Stimulated activated CD8-positive, alpha-beta memory T cell treated with anti-CD3 and anti-CD28 coated beads, Interleukin-2, amount 100 ng/mL, for 1 hour (primary cell): ENCODE results near the gene RANBP6.
"Not testable (repeated sequence)": the region's sequence is repeated elsewhere in the genome, so short reads cannot be mapped to it uniquely, and the experiment has no call there.

ENCODE experiments used
- DNase-seq, 2 donors: peaks; one replicate each; pipeline ENCODE4 v3.0.0-alpha.2; 2020; ENCODE audit warnings: low read depth in 2 of 2

Gene RANBP6

DNA sequence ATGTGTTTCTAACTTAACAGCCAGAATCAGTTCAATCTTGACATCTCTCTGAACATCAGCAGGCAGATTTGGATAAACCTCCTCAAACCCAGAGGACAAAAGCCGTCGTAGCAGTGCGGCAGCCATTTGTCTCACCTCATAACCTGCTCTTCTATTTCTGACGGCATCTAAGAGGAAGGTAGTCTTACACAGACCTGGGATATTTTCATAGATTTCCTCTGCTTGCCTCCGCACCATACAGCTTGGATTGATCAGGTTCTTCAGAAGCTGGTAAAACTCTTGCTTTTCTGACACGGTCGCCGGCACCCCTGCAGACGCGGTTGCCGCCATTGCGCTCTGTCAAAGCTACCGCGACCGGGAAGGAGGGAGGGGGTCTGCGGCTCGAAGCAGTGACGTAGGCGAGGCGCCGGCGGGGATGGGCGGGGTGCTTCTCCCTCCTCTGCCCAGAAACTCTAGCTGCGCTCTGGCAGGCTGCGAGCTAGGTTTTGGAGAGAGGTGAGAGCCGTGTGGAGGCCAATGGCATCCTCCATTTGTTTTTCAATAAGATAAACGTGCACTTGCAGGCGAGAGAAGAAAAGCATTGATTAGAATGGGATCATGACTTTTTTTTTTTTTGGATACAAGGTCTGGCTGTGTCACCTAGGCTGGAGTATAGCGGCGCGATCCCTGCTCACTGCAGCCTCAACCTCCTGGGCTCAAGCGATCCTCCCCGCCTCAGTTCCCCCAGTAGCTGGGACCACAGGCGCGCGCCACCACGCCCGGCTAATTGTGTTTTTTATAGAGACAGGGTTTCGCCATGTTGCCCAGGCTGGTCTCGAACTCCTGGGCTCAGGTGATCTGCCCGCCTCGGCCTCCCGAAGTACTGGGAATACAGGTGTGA is at the start of gene RANBP6:
Gene RANBP6, minus strand, starts transcription at position 347 of the 880 bp plus-strand sequence. Its CDS starts 17 bp downstream, at position 330.
- DNase-seq: peak; percentile 80 to 85

- DNase-seq: not testable (repeated sequence)
Measured at GRCh38 chr9:6063146-6063545, 47.7 kb upstream of the RANBP6 start.

DNA sequence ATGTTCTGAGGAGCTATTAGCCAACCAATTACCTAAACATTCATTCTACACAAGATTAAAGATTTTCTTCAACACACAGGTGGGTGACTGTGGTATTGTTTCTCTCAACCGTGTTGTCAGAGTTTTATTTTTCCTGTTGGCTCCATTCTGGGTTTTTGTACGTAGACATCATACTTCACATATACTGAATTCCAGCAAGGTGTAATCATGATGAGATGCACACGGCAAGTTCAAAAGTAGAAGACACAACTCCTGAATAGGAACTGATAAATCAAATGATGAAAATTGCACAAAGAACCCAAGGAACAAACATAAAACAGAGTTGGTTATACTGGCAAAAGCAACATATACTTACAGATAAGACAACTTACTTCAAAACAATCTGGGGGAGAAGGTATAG is 40.2 kb upstream of the RANBP6 start:
- DNase-seq: no peak

GRCh38 chr9:6055216-6055615 is 39.8 kb upstream of the RANBP6 start:
- no peak for DNase-seq

- peak in 1 of 2 donors; percentile 35 for DNase-seq
Measured at GRCh38 chr9:6054280-6055099, 39.1 kb upstream of the RANBP6 start.

DNA sequence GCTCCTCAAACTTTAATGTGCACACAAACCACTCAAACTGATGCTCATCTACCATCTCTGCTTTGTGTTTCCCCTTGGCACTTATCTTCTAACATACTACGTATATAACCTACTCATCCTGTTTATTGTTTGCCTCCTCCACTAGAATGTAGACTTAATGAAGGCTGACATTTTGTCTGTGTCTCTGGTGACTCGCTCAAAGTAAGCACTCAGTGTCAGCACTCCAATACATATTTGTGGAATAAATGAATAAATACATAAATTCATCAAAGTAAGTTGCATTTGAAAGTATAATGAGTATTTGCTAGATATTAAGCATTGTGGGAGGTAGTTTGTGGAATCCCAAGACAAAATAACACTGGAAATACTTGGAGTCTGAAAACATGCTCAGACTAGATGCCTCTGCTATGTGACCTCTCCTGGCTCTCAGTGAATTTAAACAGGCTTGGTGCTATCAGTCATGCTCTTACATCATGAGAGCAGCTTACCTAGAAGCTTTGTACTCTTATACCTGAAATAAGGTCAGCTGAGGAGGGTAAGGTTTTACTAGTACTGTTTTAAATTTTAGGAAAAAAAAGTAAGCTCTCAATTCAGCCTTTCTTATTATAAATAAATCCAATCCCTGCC is 37.0 kb upstream of the RANBP6 start:
- no peak for DNase-seq

DNA sequence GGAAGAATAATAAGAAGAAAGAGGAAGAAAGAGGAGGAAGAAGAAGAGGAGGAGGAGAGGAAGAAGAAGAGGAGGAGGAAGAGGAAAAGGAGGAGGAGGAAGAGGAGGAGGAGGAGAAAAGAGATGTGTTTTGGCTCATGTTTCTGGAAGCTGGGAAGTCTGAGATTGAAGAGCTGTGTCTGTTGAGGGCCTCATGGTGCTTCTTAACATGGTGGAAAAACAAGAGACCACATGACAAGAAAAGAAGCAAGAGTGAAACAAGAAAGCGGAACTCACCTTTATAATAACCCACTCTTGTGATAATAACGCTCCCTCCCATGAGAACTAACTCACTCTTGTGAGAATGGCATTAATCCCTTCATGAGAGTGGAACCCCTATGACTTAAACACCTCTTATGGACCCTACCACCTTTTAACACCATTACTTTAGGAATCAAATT is 36.1 kb upstream of the RANBP6 start:
- DNase-seq: no peak

DNA sequence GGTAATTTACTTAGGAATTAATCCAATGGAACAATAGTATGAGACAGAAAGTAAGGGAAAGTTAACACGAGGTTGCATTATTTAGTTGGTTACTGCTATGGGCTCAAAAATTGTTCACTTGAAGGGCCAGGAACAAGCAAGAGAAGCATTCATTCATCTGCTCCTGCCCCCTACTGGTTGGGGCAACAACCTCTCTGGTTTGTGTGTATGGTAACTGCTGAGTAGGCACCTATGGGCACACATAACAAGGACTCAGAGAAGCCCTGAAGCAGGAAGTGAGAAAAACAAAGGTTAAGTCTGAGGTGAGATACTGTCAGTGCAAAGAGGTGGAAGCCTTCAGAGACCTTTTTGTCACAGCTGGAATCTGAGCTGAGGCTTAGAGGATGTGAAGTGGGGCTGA is 34.4 kb upstream of the RANBP6 start:
- no peak for DNase-seq

DNA sequence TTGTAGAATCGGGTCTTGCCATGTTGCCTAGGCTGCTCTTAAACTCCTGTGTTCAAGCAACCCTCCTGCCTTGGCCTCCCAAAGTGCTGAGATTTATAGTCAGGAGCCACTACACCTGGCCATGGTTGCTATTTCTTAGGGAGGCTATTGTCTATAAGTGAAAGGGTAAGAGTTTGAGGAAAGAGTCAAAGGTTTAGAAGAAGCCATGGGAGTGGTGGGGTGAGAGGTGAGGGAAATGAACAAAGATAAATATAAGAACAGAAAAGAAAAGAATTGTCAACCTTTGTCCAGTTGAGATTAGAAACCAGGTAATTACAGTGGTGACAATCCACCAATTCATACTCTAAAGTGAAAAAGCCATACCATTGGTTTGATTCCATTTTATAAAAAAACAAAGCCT is 32.6 kb upstream of the RANBP6 start:
- DNase-seq: no peak

- no peak for DNase-seq
Measured at GRCh38 chr9:6047020-6047419, 31.6 kb upstream of the RANBP6 start.

GRCh38 chr9:6045364-6045763 is 29.9 kb upstream of the RANBP6 start:
- DNase-seq: no peak

- DNase-seq: no peak
Measured at GRCh38 chr9:6040077-6040476, 24.7 kb upstream of the RANBP6 start.

GRCh38 chr9:6036391-6036790 is 21.0 kb upstream of the RANBP6 start:
- no peak for DNase-seq

GRCh38 chr9:6034954-6035353 is 19.5 kb upstream of the RANBP6 start:
- DNase-seq: no peak

DNA sequence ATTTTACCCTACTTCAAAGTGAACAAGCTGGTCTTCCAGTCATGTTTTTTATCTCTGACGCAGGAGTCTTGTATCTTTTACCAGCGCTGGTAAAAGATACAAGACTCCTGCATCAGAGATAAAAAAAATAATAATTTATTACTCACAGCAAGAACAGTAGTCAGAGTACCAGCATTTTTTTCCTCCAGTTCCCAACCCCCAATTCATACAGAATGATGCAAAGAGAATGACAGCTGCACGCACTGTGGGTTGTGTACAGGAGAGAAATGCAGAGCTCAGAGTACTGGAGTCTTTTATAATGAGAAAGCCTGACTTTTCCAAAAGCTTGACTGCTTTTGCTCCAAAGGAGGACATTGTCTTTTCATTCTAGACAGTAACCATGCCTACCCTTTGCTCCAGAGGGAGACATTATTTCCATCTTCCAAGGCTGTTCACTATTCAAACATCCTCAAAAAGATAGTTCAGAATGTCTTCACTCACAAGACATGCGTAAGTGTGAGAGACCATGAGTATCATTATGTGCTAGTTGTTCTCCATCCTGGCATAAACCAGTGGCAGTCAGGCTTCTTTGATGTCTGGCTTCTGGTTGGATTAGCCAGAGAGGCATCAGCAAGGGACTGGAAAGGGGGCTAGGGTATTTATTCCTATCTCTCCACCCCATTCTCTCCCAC is 14.3 kb upstream of the RANBP6 start:
- no peak for DNase-seq

- DNase-seq: no peak
Measured at GRCh38 chr9:6024035-6024554, 8.7 kb upstream of the RANBP6 start.

- not testable (repeated sequence) for DNase-seq
Measured at GRCh38 chr9:6016975-6017374, 1.6 kb upstream of the RANBP6 start.

DNA sequence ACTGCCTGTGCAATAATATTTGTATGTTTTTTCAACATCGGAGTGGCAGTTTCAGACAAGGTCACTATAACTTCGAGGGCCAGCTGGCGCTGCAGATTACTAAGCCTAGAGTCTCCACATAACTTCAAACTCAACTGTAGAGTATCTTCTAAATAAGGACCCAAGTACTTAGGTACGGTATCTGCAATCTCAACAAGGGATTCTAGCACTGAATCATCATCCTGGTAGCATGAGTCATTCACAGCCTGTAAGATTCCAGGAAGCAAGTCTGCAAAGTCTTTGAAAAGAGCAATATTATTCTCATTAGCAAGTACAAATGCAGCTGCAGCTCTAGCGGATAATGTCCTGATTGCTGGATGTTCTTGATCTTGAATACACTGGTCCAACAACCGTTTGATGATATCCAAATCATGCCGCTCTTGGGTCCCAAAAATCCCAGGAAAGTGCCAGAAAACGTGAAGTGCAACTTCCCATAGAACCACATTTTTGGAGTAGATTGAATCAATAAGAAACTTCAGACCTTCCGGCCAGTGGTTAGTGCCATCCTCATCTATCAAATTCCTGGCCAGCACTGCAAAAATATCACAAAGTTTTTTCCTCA is 654 bp downstream of the RANBP6 start:
- DNase-seq: no peak

DNA sequence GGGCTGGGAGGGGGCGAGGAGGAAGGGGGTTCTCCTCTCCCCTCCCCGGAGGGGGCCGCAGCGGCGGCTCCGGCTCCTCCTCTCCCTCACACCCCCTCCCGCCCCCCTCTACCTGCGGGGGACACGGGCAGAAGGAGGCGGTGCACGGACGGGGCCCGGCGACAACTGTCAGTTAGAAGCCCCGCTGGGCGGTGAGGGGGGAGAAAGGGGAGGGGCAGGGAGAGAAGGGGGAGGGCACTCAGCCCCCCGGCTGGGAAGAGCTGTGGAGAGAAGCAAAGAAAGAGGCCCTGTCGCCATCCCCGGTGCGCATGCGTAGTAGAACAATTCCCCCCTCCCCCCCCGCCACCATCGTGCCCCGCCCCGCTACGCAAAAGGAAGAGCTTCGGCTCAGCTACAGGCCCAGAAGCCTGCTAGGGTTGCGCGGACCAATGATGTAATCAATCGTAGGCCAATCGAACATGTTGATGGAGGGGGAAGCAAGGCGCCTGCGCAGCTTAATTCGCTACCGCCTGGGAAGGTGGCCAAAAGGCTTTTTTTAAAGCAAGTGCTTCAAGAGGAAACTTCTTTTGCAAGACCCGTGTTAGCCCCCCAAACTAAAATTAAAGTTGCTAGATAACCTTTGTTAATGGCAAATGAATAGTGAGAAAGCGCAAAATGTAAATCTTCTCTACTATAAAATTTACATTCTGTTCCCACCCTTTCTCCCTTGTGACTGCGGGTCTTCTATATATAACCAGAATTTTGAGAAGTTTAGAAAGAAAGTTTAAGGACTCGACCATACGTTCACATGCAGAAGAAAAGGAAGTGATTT is 7.0 kb downstream of the RANBP6 start:
- peak; percentile 83 to 89 for DNase-seq

GRCh38 chr9:6007770-6008168 is 7.7 kb downstream of the RANBP6 start:
- peak; percentile 58 to 69 for DNase-seq
